OCI-LY3 (cell line): ENCODE data around the gene ZNF407.

ENCODE experiments used
- H2AFZ ChIP-seq: fragments of 200-600, 300-600 bp; shearing (Covaris generic); 2 replicates; pipeline ENCODE4 v1.6.0; 2014; ENCODE audit warnings: antibody characterized with exemption, low read depth, low read length
- H3K27ac ChIP-seq: fragments of 200-600, 300-600 bp; sonication (generic); 2 replicates; pipeline ENCODE4 v1.5.1; 2014; ENCODE audit warnings: mild to moderate bottlenecking, low read length, moderate library complexity, mixed read lengths
- H3K27me3 ChIP-seq: fragments of 200-600, 300-600 bp; sonication (generic); 2 replicates; pipeline ENCODE4 v1.6.1; 2014; ENCODE audit warnings: low read depth, low read length, mixed read lengths
- H3K36me3 ChIP-seq: fragments of 200-600, 300-600 bp; sonication (generic); replicated peaks from 2 replicates; pipeline ENCODE3; 2014; ENCODE audit warnings: low read depth, low read length, mixed read lengths
- H3K4me1 ChIP-seq: fragments of 300-600, 200-600 bp; sonication (generic); 2 replicates; pipeline ENCODE4 v1.6.1; 2014; ENCODE audit warnings: low read length, mixed read lengths
- H3K4me2 ChIP-seq: fragments of 200-600, 300-600 bp; sonication (generic); 2 replicates; pipeline ENCODE4 v1.6.1; 2014; ENCODE audit warnings: low read length, mixed read lengths
- H3K4me3 ChIP-seq: fragments of 300-600, 200-600 bp; sonication (generic); 2 replicates; pipeline ENCODE4 v1.5.1; 2014; ENCODE audit warnings: antibody characterized with exemption, mild to moderate bottlenecking, low read length, moderate library complexity
- H3K79me2 ChIP-seq: fragments of 300-600, 200-600 bp; shearing (Covaris generic); 2 replicates; pipeline ENCODE4 v1.6.1; 2014; ENCODE audit warnings: mild to moderate bottlenecking, low read length, mixed read lengths
- H3K9ac ChIP-seq: fragments of 300-600, 200-600 bp; shearing (Covaris generic); 2 replicates; pipeline ENCODE4 v1.6.0; 2014; ENCODE audit warnings: mild to moderate bottlenecking, low read length, moderate library complexity
- H3K9me3 ChIP-seq: fragments of 200-600, 300-600 bp; shearing (Covaris generic); 2 replicates; pipeline ENCODE4 v1.6.1; 2014; ENCODE audit warnings: low read length, mixed read lengths; ENCODE audit not compliant: insufficient read depth
- H4K20me1 ChIP-seq: fragments of 200-600, 300-600 bp; sonication (generic); 2 replicates; pipeline ENCODE4 v1.6.1; 2016; ENCODE audit warnings: low read length, mixed read lengths; ENCODE audit not compliant: insufficient read depth
- EZH2phosphoT487 ChIP-seq: fragments of 200-600 bp; shearing (Covaris generic); IDR thresholded peaks from 2 replicates; pipeline ENCODE4 v1.6.1; 2018; ENCODE audit warnings: antibody characterized with exemption, mixed run types, low read depth
- TF ChIP-seq, protein P1 (sequence below): fragments of 200-600, 300-600 bp; sonication (generic); IDR thresholded peaks from 2 replicates; pipeline ENCODE4 v1.5.1; 2014; ENCODE audit warnings: antibody characterized with exemption, low read length, low read depth

The ZNF407 gene

DNA sequence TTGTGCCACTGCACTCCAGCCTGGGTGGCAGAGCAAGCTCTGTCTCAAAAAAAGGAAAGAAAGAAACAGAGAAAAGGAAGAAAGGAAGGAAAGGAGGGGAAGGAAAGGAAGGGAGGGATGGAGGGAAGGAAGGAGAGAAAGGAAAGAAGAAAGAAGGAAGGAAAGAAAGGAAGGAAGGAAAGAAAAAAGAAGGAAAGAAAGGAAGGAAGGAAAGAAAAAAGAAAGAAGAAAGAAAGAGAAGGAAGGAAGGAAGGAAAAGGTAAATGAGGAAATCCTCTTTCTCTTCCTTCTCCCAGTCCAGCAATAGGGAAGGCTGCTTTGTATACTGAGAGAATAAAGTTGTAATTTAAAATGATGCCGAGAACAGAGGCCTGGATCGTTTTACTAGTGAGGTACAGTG, 22.8 kb upstream of the ZNF407 start:
- Histone ChIP-seq H2AFZ (peak overlapping the region; percentile 43; the same call in 1 of the 2 replicates), H3K4me2 (no peak overlapping the region)

DNA sequence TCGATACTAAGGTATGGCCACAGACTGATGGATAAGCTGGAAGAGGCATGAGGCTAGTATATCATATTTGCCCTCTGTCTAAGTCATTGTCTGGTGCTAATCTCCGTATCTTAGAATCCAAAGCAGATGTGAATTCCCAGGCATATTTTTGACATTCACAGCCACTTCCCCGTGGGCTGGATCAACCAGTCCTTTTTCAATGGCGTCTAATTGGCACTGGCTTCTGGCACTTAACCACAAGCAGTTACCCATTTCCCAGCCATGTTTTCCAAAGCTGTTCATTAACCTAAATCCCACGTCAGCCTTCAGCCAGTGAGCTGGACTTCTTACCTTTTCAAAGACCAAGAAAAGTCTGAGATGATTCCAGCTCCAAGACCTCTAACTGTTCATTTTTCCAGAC, 20.7 kb upstream of the ZNF407 start:
- H4K20me1 ChIP-seq, result no peaks in the 10 kb centered on the region
- TF ChIP-seq EZH2phosphoT487, result no peak
- TF ChIP-seq, protein P1, sequence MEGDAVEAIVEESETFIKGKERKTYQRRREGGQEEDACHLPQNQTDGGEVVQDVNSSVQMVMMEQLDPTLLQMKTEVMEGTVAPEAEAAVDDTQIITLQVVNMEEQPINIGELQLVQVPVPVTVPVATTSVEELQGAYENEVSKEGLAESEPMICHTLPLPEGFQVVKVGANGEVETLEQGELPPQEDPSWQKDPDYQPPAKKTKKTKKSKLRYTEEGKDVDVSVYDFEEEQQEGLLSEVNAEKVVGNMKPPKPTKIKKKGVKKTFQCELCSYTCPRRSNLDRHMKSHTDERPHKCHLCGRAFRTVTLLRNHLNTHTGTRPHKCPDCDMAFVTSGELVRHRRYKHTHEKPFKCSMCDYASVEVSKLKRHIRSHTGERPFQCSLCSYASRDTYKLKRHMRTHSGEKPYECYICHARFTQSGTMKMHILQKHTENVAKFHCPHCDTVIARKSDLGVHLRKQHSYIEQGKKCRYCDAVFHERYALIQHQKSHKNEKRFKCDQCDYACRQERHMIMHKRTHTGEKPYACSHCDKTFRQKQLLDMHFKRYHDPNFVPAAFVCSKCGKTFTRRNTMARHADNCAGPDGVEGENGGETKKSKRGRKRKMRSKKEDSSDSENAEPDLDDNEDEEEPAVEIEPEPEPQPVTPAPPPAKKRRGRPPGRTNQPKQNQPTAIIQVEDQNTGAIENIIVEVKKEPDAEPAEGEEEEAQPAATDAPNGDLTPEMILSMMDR, result no peak
- no peaks in the 10 kb centered on the region for H3K79me2 ChIP-seq
- H3K27me3 ChIP-seq, result peaks cover 32% of the 10 kb centered on the region
- no peaks in the 10 kb centered on the region for H3K36me3 ChIP-seq
- no peak overlapping the region for H3K4me3 ChIP-seq
- no peaks in the 10 kb centered on the region for H3K9me3 ChIP-seq
- H3K4me1 ChIP-seq, result no peaks in the 10 kb centered on the region
- H3K9ac ChIP-seq, result no peak overlapping the region
- no peak overlapping the region for H2AFZ ChIP-seq
- H3K4me2 ChIP-seq, result no peak overlapping the region
- no peak overlapping the region for H3K27ac ChIP-seq

More for the DNA sequence above, 22.8 kb upstream of the ZNF407 start:
- no peaks in the 10 kb centered on the region for H3K4me1 ChIP-seq
- no peaks in the 10 kb centered on the region for H3K36me3 ChIP-seq
- H3K4me3 ChIP-seq, result no peak overlapping the region
- H3K27ac ChIP-seq, result no peak overlapping the region
- H4K20me1 ChIP-seq, result no peaks in the 10 kb centered on the region
- no peak overlapping the region for H3K9ac ChIP-seq
- TF ChIP-seq EZH2phosphoT487, result no peak
- TF ChIP-seq, protein P1, result no peak
- no peaks in the 10 kb centered on the region for H3K9me3 ChIP-seq
- H3K27me3 ChIP-seq, result peaks cover 30% of the 10 kb centered on the region
- H3K79me2 ChIP-seq, result no peaks in the 10 kb centered on the region

DNA sequence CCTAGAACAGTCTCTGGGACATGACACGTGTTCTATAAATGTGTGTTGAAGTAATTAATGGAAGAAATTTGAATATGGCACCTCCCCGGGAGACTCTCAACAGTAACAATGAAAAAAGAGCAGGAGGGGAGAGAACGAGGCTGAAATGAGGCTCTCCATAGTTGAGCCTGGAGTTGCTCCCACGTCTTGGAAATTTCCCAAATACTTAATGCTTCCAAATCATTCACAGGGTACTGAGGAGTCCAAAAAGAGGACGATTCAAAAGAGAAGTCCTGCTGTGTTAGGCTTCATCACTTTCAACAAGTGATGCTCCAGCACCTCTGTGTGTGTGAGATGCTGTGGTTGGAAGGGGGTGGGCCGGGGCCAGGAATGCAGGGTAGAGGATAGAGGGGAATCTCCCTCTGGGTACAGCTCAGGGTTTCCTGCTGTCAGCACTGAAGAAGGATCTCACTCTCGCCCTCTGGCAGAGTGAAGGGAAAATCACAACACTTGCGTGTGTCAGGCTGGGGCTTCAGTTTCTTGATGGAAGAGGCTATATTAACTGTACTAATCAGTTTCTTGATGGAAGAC, 18.1 kb upstream of the ZNF407 start:
- no peak overlapping the region for H3K4me2 ChIP-seq
- no peak overlapping the region for H3K27ac ChIP-seq
- H3K4me3 ChIP-seq, result no peak overlapping the region
- no peak overlapping the region for H3K9ac ChIP-seq
- no peaks in the 10 kb centered on the region for H4K20me1 ChIP-seq
- H3K36me3 ChIP-seq, result no peaks in the 10 kb centered on the region
- no peaks in the 10 kb centered on the region for H3K9me3 ChIP-seq
- H3K4me1 ChIP-seq, result no peaks in the 10 kb centered on the region
- no peak overlapping the region for H2AFZ ChIP-seq
- H3K27me3 ChIP-seq, result peaks cover 36% of the 10 kb centered on the region
- no peak for TF ChIP-seq EZH2phosphoT487
- TF ChIP-seq, protein P1, result no peak
- no peaks in the 10 kb centered on the region for H3K79me2 ChIP-seq

DNA sequence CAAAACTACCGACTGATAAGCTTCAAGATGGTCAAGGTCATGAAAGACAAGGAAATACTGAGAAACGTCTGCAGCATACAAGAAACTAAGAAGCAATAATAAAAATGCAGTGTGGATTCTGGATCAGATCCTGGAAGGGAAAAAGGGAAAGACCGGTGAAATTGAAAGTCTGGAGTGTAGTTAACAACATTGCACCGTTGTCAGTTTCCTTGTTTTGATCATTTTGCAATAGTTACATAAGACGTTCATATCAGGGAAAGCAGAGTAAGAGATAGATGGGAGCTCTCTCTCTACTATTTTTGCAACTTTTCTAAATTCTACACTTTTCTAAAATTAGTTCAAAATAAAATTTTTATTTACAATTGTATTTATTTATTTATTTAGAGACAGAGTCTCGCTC, 15.0 kb upstream of the ZNF407 start:
- Histone ChIP-seq H3K27ac (no peak overlapping the region), H3K4me1 (no peaks in the 10 kb centered on the region), H3K36me3 (no peaks in the 10 kb centered on the region), H3K4me2 (no peak overlapping the region), H2AFZ (no peak overlapping the region), H3K27me3 (peaks cover 39% of the 10 kb centered on the region), H3K79me2 (no peaks in the 10 kb centered on the region), H3K9me3 (no peaks in the 10 kb centered on the region), H3K4me3 (no peak overlapping the region), H4K20me1 (no peaks in the 10 kb centered on the region), H3K9ac (no peak overlapping the region)
- TF ChIP-seq, protein P1, result no peak
- no peak for TF ChIP-seq EZH2phosphoT487
